ENCODE data around the gene EIF2D.

- TF ChIP-seq, protein P1, sequence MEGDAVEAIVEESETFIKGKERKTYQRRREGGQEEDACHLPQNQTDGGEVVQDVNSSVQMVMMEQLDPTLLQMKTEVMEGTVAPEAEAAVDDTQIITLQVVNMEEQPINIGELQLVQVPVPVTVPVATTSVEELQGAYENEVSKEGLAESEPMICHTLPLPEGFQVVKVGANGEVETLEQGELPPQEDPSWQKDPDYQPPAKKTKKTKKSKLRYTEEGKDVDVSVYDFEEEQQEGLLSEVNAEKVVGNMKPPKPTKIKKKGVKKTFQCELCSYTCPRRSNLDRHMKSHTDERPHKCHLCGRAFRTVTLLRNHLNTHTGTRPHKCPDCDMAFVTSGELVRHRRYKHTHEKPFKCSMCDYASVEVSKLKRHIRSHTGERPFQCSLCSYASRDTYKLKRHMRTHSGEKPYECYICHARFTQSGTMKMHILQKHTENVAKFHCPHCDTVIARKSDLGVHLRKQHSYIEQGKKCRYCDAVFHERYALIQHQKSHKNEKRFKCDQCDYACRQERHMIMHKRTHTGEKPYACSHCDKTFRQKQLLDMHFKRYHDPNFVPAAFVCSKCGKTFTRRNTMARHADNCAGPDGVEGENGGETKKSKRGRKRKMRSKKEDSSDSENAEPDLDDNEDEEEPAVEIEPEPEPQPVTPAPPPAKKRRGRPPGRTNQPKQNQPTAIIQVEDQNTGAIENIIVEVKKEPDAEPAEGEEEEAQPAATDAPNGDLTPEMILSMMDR (IDR thresholded peaks at IDR 0.05), result peak in 1 of 7 experiments; percentile 23
- TF ChIP-seq POLR2AphosphoS5 (IDR thresholded peaks at IDR 0.05), result peak in 1 of 3 donors; percentile 28
Measured at GRCh38 chr1:206590025-206590758, 22.1 kb downstream of the EIF2D start.
